T-helper 2 cell treated with Interferon-gamma antibody and Interleukin-4, amounts not matched to agents 5 μg/mL and 100 μg/mL, for 36 hours (primary cell): Measurements from ENCODE around the gene TMEM212.
"Not testable (repeated sequence)": the region's sequence is repeated elsewhere in the genome, so short reads cannot be mapped to it uniquely, and the experiment has no call there.

Source experiments
- DNase-seq: peaks from one replicate; pipeline ENCODE4 v3.0.0; 2021; ENCODE audit warnings: low spot score
- H3K27ac Mint-ChIP-seq: one replicate; pipeline ENCODE4 v1.8.0; 2021; ENCODE audit warnings: mild to moderate bottlenecking, mixed read lengths
- H3K27me3 Mint-ChIP-seq: one replicate; pipeline ENCODE4 v1.8.0; 2021; ENCODE audit warnings: low read depth, mixed read lengths
- H3K36me3 Mint-ChIP-seq: one replicate; pipeline ENCODE4 v1.8.0; 2021; ENCODE audit warnings: low read depth, mixed read lengths
- H3K4me1 Mint-ChIP-seq: one replicate; pipeline ENCODE4 v1.8.0; 2021; ENCODE audit warnings: low read depth, mixed read lengths
- H3K4me3 Mint-ChIP-seq: one replicate; pipeline ENCODE4 v1.8.0; 2022; ENCODE audit warnings: mild to moderate bottlenecking, moderate library complexity, mixed read lengths
- H3K9me3 Mint-ChIP-seq: one replicate; pipeline ENCODE4 v1.8.0; 2021; ENCODE audit warnings: mixed read lengths

Gene TMEM212

GRCh38 chr3:171890398-171890797 lies 47.2 kb downstream of the TMEM212 start:
- Mint-ChIP-seq H3K36me3 (no peaks in the 10 kb centered on the region), H3K27ac (no peak overlapping the region), H3K27me3 (peaks cover 26% of the 10 kb centered on the region), H3K4me1 (no peaks in the 10 kb centered on the region), H3K4me3 (no peak overlapping the region), H3K9me3 (no peaks in the 10 kb centered on the region)
- no peak for DNase-seq

- DNase-seq = no peak
- no peak overlapping the region for H3K27ac Mint-ChIP-seq
- H3K9me3 Mint-ChIP-seq = no peaks in the 10 kb centered on the region
- no peaks in the 10 kb centered on the region for H3K4me1 Mint-ChIP-seq
- peaks cover 35% of the 10 kb centered on the region for H3K27me3 Mint-ChIP-seq
- no peaks in the 10 kb centered on the region for H3K36me3 Mint-ChIP-seq
- no peak overlapping the region for H3K4me3 Mint-ChIP-seq
Measured at GRCh38 chr3:171892457-171892856, 49.3 kb downstream of the TMEM212 start.

GRCh38 chr3:171895291-171895690 lies 52.1 kb downstream of the TMEM212 start:
- Mint-ChIP-seq H3K4me1 (no peaks in the 10 kb centered on the region), H3K9me3 (no peaks in the 10 kb centered on the region), H3K27ac (no peak overlapping the region), H3K4me3 (no peak overlapping the region), H3K27me3 (peaks cover 36% of the 10 kb centered on the region), H3K36me3 (no peaks in the 10 kb centered on the region)
- DNase-seq = no peak

- no peak overlapping the region for H3K27ac Mint-ChIP-seq
- H3K36me3 Mint-ChIP-seq = no peaks in the 10 kb centered on the region
- DNase-seq = no peak
- H3K9me3 Mint-ChIP-seq = no peaks in the 10 kb centered on the region
- no peak overlapping the region for H3K4me3 Mint-ChIP-seq
- H3K27me3 Mint-ChIP-seq = peaks cover 36% of the 10 kb centered on the region
- H3K4me1 Mint-ChIP-seq = no peaks in the 10 kb centered on the region
Measured at GRCh38 chr3:171895900-171896299, 52.8 kb downstream of the TMEM212 start.

- Mint-ChIP-seq H3K36me3 (no peaks in the 10 kb centered on the region), H3K27ac (no peak overlapping the region), H3K4me1 (no peaks in the 10 kb centered on the region), H3K9me3 (no peaks in the 10 kb centered on the region), H3K4me3 (no peak overlapping the region), H3K27me3 (peaks cover 36% of the 10 kb centered on the region)
- no peak for DNase-seq
Measured at GRCh38 chr3:171896316-171896715, 53.2 kb downstream of the TMEM212 start.

GRCh38 chr3:171898192-171898591 lies 55.0 kb downstream of the TMEM212 start:
- peaks cover 31% of the 10 kb centered on the region for H3K27me3 Mint-ChIP-seq
- no peak for DNase-seq
- H3K9me3 Mint-ChIP-seq = no peaks in the 10 kb centered on the region
- no peak overlapping the region for H3K27ac Mint-ChIP-seq
- H3K4me3 Mint-ChIP-seq = no peak overlapping the region
- no peaks in the 10 kb centered on the region for H3K4me1 Mint-ChIP-seq
- no peaks in the 10 kb centered on the region for H3K36me3 Mint-ChIP-seq

GRCh38 chr3:171900446-171900845 lies 57.3 kb downstream of the TMEM212 start:
- Mint-ChIP-seq H3K4me3 (no peak overlapping the region), H3K27ac (no peak overlapping the region), H3K36me3 (no peaks in the 10 kb centered on the region), H3K9me3 (no peaks in the 10 kb centered on the region), H3K27me3 (peaks cover 19% of the 10 kb centered on the region), H3K4me1 (no peaks in the 10 kb centered on the region)
- no peak for DNase-seq

GRCh38 chr3:171901615-171902312 lies 58.6 kb downstream of the TMEM212 start:
- H3K27ac Mint-ChIP-seq = no peak overlapping the region
- H3K36me3 Mint-ChIP-seq = no peaks in the 10 kb centered on the region
- no peaks in the 10 kb centered on the region for H3K9me3 Mint-ChIP-seq
- no peak overlapping the region for H3K4me3 Mint-ChIP-seq
- no peaks in the 10 kb centered on the region for H3K4me1 Mint-ChIP-seq
- no peak for DNase-seq
- peaks cover 11% of the 10 kb centered on the region for H3K27me3 Mint-ChIP-seq

GRCh38 chr3:171904829-171905228 lies 61.7 kb downstream of the TMEM212 start:
- DNase-seq = no peak
- no peak overlapping the region for H3K4me3 Mint-ChIP-seq

GRCh38 chr3:171906503-171906902 lies 63.4 kb downstream of the TMEM212 start:
- H3K27ac Mint-ChIP-seq, H3K36me3 Mint-ChIP-seq, DNase-seq, H3K9me3 Mint-ChIP-seq, H3K4me1 Mint-ChIP-seq, H3K4me3 Mint-ChIP-seq: not testable (repeated sequence)
- peaks cover 11% of the 10 kb centered on the region for H3K27me3 Mint-ChIP-seq

More at GRCh38 chr3:171904829-171905228, 61.7 kb downstream of the TMEM212 start:
- Mint-ChIP-seq H3K27me3 (peaks cover 6% of the 10 kb centered on the region), H3K36me3 (no peaks in the 10 kb centered on the region), H3K9me3 (no peaks in the 10 kb centered on the region), H3K4me1 (no peaks in the 10 kb centered on the region), H3K27ac (no peak overlapping the region)

GRCh38 chr3:171906951-171907676 lies 64.0 kb downstream of the TMEM212 start:
- no peaks in the 10 kb centered on the region for H3K9me3 Mint-ChIP-seq
- DNase-seq = no peak
- H3K4me3 Mint-ChIP-seq = no peak overlapping the region
- no peak overlapping the region for H3K27ac Mint-ChIP-seq
- H3K36me3 Mint-ChIP-seq = no peaks in the 10 kb centered on the region
- H3K4me1 Mint-ChIP-seq = no peaks in the 10 kb centered on the region
- H3K27me3 Mint-ChIP-seq = peaks cover 10% of the 10 kb centered on the region

GRCh38 chr3:171907761-171908160 lies 64.6 kb downstream of the TMEM212 start:
- Mint-ChIP-seq H3K4me1 (no peaks in the 10 kb centered on the region), H3K36me3 (no peaks in the 10 kb centered on the region), H3K27ac (no peak overlapping the region), H3K4me3 (no peak overlapping the region), H3K27me3 (peaks cover 9% of the 10 kb centered on the region), H3K9me3 (no peaks in the 10 kb centered on the region)
- DNase-seq = no peak

GRCh38 chr3:171908731-171909130 lies 65.6 kb downstream of the TMEM212 start:
- Mint-ChIP-seq H3K27ac (no peak overlapping the region), H3K4me3 (no peak overlapping the region), H3K4me1 (no peaks in the 10 kb centered on the region), H3K9me3 (no peaks in the 10 kb centered on the region), H3K27me3 (peaks cover 6% of the 10 kb centered on the region), H3K36me3 (no peaks in the 10 kb centered on the region)
- DNase-seq = no peak
